Uterus (tissue), 4 donors: ENCODE results near the gene S100A4. TPM values are rescaled to one million over a fixed set of nuclear protein-coding genes. Genes with fewer than 3 reads are reported as not detected.
A peak's percentile ranks its signal among the peaks of the same experiment; 100 is the strongest.

Experiments
- DNase-seq, 2 donors: peaks; one replicate each; pipeline ENCODE4 v3.0.0-alpha.2; 2019 to 2020
- H3K27ac ChIP-seq, 2 donors: fragments of 200-600 bp; sonication (generic); 1 replicate in 1 of 2; 2 replicates in 1 of 2; pipeline ENCODE4 v1.5.1; 2016 to 2018
- H3K27me3 ChIP-seq, 2 donors: fragments of 200-600 bp; sonication (generic); one replicate each; pipeline ENCODE4 v1.5.1; 2018 to 2019; ENCODE audit warnings: control low read depth in 1 of 2
- H3K36me3 ChIP-seq, 2 donors: fragments of 200-600 bp; sonication (generic); one replicate each; pipeline ENCODE4 v1.5.1; 2019; ENCODE audit warnings: control low read depth in 1 of 2
- H3K4me1 ChIP-seq, 2 donors: fragments of 200-600 bp; sonication (generic); one replicate each; pipeline ENCODE4 v1.5.1; 2018 to 2019; ENCODE audit warnings: control low read depth in 1 of 2
- H3K4me3 ChIP-seq, 2 donors: fragments of 200-600 bp; sonication (generic); 1 replicate in 1 of 2; 2 replicates in 1 of 2; pipeline ENCODE4 v1.5.1; 2018 to 2019; ENCODE audit warnings: mild to moderate bottlenecking in 1 of 2
- H3K9me3 ChIP-seq, 2 donors: fragments of 200-600 bp; sonication (generic); one replicate each; pipeline ENCODE4 v1.5.1; 2019; ENCODE audit warnings: control low read depth in 1 of 2
- CTCF ChIP-seq, 4 experiments: fragments of 200-600 bp in 2 of 4; fragments of 450-650 bp in 2 of 4; sonication (generic) in 2 of 4; IDR thresholded peaks; one replicate each; pipeline ENCODE4 v1.5.1; 2016 to 2019; ENCODE audit warnings: antibody characterized with exemption in 4 of 4, mild to moderate bottlenecking in 2 of 4, moderate library complexity in 1 of 4
- POLR2A ChIP-seq, 2 donors: fragments of 450-650 bp; IDR thresholded peaks; one replicate each; pipeline ENCODE4 v1.6.1; 2016; ENCODE audit warnings: antibody characterized with exemption in 2 of 2, mild to moderate bottlenecking in 1 of 2, moderate library complexity in 1 of 2
- intact Hi-C: fragments of 100-400 bp; cut with DNase I; formaldehyde crosslinking; loops from one replicate; pipeline ENCODE4 v1.15.1; 2023; ENCODE audit warnings: low total_unique reads
- total RNA-seq, 4 donors: library from RNA; depleted of rRNA in 3 of 4; stranded (reverse); fragments of >200 nt in 3 of 4; gene quantifications; one replicate each; pipeline versions ENCODE4 v1.1.0 to v1.2.4, GENCODE V29; 2014 to 2023
- donor health status: DM: yes; HTN: yes; CAD: no.

The S100A4 gene
- total RNA-seq, 4 donors from 2014 or later, result 58.9 to 226 (median 155) TPM

DNA sequence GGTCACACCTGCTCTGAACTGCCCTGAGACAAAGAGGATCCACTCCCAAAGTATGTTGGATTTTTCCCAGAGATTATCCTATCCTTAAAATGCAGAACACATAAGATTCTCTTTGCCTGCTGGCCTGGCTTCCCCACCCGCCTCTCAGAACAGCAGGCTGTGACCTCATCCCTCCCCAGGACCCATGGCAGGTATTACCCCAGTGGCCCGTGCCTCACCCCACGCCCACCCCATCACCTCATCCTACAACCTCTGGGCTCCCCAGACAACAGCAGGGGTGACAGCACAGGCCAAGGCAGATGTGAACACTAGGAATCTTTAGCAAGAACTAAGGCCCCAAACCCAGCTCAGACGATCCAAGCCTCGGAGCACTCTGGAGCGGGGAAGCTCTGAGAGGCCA, 50.1 kb downstream of the S100A4 start:
- no peak for DNase-seq
- TF ChIP-seq POLR2A (IDR thresholded peaks at IDR 0.05), result no peak
- TF ChIP-seq CTCF (IDR thresholded peaks at IDR 0.05), result no peak
- intact Hi-C loops, result no loop called here
- Histone ChIP-seq H3K27ac (peak overlapping the region; percentile 54 to 65), H3K4me1 (peaks cover 0 to 4% of the 10 kb centered on the region in 2 donors), H3K9me3 (no peaks in the 10 kb centered on the region), H3K27me3 (no peaks in the 10 kb centered on the region), H3K36me3 (no peaks in the 10 kb centered on the region), H3K4me3 (no peak overlapping the region)

GRCh38 chr1:153494976-153495535, 50.5 kb downstream of the S100A4 start:
- intact Hi-C loops, result no loop called here
- peak overlapping the region; percentile 54 to 65 for H3K27ac ChIP-seq
- H3K4me3 ChIP-seq, result no peak overlapping the region
- peak; percentile 77 to 81 for DNase-seq
- TF ChIP-seq POLR2A (IDR thresholded peaks at IDR 0.05) (no peak), CTCF (IDR thresholded peaks at IDR 0.05) (peak; percentile 88 to 93 (median 92))
- no peaks in the 10 kb centered on the region for H3K27me3 ChIP-seq
- peaks cover 0 to 4% of the 10 kb centered on the region in 2 donors for H3K4me1 ChIP-seq
- H3K9me3 ChIP-seq, result no peaks in the 10 kb centered on the region
- no peaks in the 10 kb centered on the region for H3K36me3 ChIP-seq

Other genes starting within 250 kb of the S100A4 start
- not detected for gene PGLYRP3, start 232.9 kb downstream of the S100A4 start, total RNA-seq
- gene PGLYRP4, start 197.0 kb downstream of the S100A4 start, total RNA-seq, result not detected
- gene S100A9, start 188.0 kb downstream of the S100A4 start, total RNA-seq, result 100 to 1,000 TPM in 1 of 4 donors, 10 to 100 TPM in 3; 33.4 to 175 (median 54.0) TPM
- gene S100A12, start 170.2 kb downstream of the S100A4 start, total RNA-seq, result 1 to 10 TPM in 2 of 4 donors, not detected in 2; 2.6 to 3.2 TPM
- 10 to 100 TPM in 2 of 4 donors, 1 to 10 TPM in 1, not detected in 1; 5.4 to 25.2 (median 24.7) TPM for gene S100A8, start 154.7 kb downstream of the S100A4 start, total RNA-seq
- not detected for gene S100A7A, start 129.3 kb downstream of the S100A4 start, total RNA-seq
- gene S100A7, start 85.2 kb downstream of the S100A4 start, total RNA-seq, result 1 to 10 TPM in 1 of 4 donors, not detected in 3; 3.5 TPM
- 100 to 1,000 TPM in 3 of 4 donors, 10 to 100 TPM in 1; 55.5 to 729 (median 448) TPM for gene S100A6, start 9.8 kb downstream of the S100A4 start, total RNA-seq
- not detected for gene S100A5, start 4.9 kb downstream of the S100A4 start, total RNA-seq
- 1 to 10 TPM in 2 of 4 donors, not detected in 2; 1.2 to 3.7 TPM for gene S100A3, start 3.5 kb upstream of the S100A4 start, total RNA-seq
- 1 to 10 TPM in 2 of 4 donors, not detected in 2; 2.1 to 2.7 TPM for gene S100A2, start 20.0 kb upstream of the S100A4 start, total RNA-seq
- 100 to 1,000 TPM in 1 of 4 donors, 10 to 100 TPM in 3; 57.4 to 122 (median 72.1) TPM for gene S100A16, start 67.3 kb upstream of the S100A4 start, total RNA-seq
- 1 to 10 TPM in 1 of 4 donors, under 1 TPM in 1, not detected in 2; 0.29 to 6.2 TPM for gene S100A14, start 70.5 kb upstream of the S100A4 start, total RNA-seq
- 100 to 1,000 TPM in 2 of 4 donors, 10 to 100 TPM in 2; 25.9 to 269 (median 126) TPM for gene S100A13, start 81.7 kb upstream of the S100A4 start, total RNA-seq
- gene S100A1, start 82.6 kb upstream of the S100A4 start, total RNA-seq, result 1 to 10 TPM in 1 of 4 donors, not detected in 3; 3.8 TPM
- gene CHTOP, start 88.3 kb upstream of the S100A4 start, total RNA-seq, result 10 to 100 TPM; 43.8 to 91.0 (median 70.8) TPM
- 100 to 1,000 TPM in 1 of 4 donors, 10 to 100 TPM in 3; 35.5 to 101 (median 71.3) TPM for gene SNAPIN, start 112.9 kb upstream of the S100A4 start, total RNA-seq
- 100 to 1,000 TPM in 3 of 4 donors, 10 to 100 TPM in 1; 82.7 to 252 (median 111) TPM for gene ILF2, start 125.2 kb upstream of the S100A4 start, total RNA-seq
- 10 to 100 TPM; 34.1 to 74.0 (median 50.8) TPM for gene NPR1, start 132.9 kb upstream of the S100A4 start, total RNA-seq
- gene INTS3, start 182.2 kb upstream of the S100A4 start, total RNA-seq, result 10 to 100 TPM; 35.9 to 70.1 (median 61.3) TPM
- gene SLC27A3, start 229.6 kb upstream of the S100A4 start, total RNA-seq, result 100 to 1,000 TPM in 1 of 4 donors, 10 to 100 TPM in 3; 12.9 to 364 (median 36.7) TPM